Measurements from ENCODE around the gene PTPN4. TPM values are rescaled to one million over a fixed set of nuclear protein-coding genes. Genes with fewer than 3 reads are reported as not detected.
A peak's percentile ranks its signal among the peaks of the same experiment; 100 is the strongest.

PTPN4 gene
- total and polyA plus RNA-seq, 2 of the 8 experiments (the other 6 are each of a cell fraction or from before 2014, with no cell fraction given), result 28.5 to 105 TPM

DNA sequence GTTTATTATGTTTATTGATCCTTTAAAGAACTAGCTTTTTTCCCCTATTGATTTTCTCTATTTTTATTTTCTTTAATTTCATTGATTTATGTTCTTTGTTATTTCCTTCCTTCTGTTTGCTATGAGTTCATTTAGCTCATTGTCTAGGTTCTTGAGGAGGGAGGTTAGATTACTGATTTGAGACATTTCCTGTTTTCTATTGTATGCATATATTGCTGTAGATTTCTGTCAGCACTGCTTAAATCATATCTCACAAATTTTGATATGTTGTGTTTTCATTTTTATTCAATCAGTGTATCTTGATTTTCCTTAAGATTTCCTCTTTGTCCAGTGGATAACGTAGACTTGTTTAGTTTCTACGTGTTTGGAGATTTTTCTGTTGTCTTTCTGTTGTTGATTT, 43.4 kb downstream of the PTPN4 start:
- no peak overlapping the region for H2BK120ac ChIP-seq (replicated peaks; ENCODE audit: low read depth, low read length)
- H4K5ac ChIP-seq (ENCODE audit: insufficient read length, low read depth, low read length), result no peak overlapping the region
- H3K14ac ChIP-seq (ENCODE audit: insufficient read length), result no peak overlapping the region
- FAIRE-seq, result no peak
- H3K36me3 ChIP-seq (ENCODE audit: control insufficient read depth in 2 of 4, insufficient read depth in 4 of 4, low read length in 3 of 4), result peaks cover 0 to 2% (median 0%) of the 10 kb centered on the region in 4 experiments; a peak in 2 of 8 replicates
- no peak overlapping the region for H3K23ac ChIP-seq (ENCODE audit: insufficient read length)
- no peak overlapping the region for H2BK12ac ChIP-seq (ENCODE audit: low read depth, low read length)
- peaks cover 11 to 96% of the 10 kb centered on the region in 2 experiments; a peak in 3 of 4 replicates for H3K79me2 ChIP-seq (ENCODE audit: control insufficient read depth in 1 of 2, insufficient read depth in 2 of 2, low read length in 2 of 2)
- H2AFZ ChIP-seq (ENCODE audit: low read length), result no peak overlapping the region
- 0 out of 4 replicates have a peak overlapping the region, but pooled peaks of 1 of the 2 experiments have one; percentile 6 for H3K4me2 ChIP-seq (ENCODE audit: insufficient read depth in 1 of 2, low read depth in 2 of 2, low read length in 2 of 2)
- no peak overlapping the region for H3K18ac ChIP-seq (ENCODE audit: extremely low read depth, low read length)
- 93% methylated on average over 2 of the region's 2 CpGs; no CpG with 5 or more reads in 1 of the 2 experiments for WGBS, 2 experiments (ENCODE audit: extremely low coverage in 1 of 2, insufficient coverage in 1 of 2, insufficient read length in 1 of 2, insufficient replicate concordance in 2 of 2, low coverage in 1 of 2, low lambda C conversion rate in 2 of 2, missing lambda C conversion rate in 1 of 2)
- H4K8ac ChIP-seq (ENCODE audit: extremely low read depth, insufficient read depth, low read length), result no peak overlapping the region
- no peak overlapping the region for H2BK15ac ChIP-seq (ENCODE audit: low read length)
- POLR2A ChIA-PET (ENCODE audit: partially characterized antibody), result interaction anchor here (1.2 kb wide), 1 partner anchor 44 kb away, joined by 7 read pairs; the partner anchor contains the start of gene PTPN4
- H4K20me1 ChIP-seq (replicated peaks in 1 of 2; ENCODE audit: control insufficient read depth in 1 of 2, insufficient read depth in 2 of 2, low read length in 2 of 2), result no peaks in the 10 kb centered on the region
- no peak overlapping the region for H3K9ac ChIP-seq (replicated peaks in 1 of 4; ENCODE audit: extremely low read depth in 1 of 4, low read depth in 3 of 4, low read length in 3 of 4)
- no peaks in the 10 kb centered on the region for H3K23me2 ChIP-seq (ENCODE audit: low read depth, low read length)
- no peak overlapping the region for H3K56ac ChIP-seq (replicated peaks; ENCODE audit: insufficient read length, low read depth, low read length)
- H2AK5ac ChIP-seq (ENCODE audit: low read depth, low read length), result no peak overlapping the region
- H3K27ac ChIP-seq (ENCODE audit: low read depth, low read length), result no peak overlapping the region
- peaks cover 0 to 8% (median 3%) of the 10 kb centered on the region in 4 experiments; a peak in 3 of 7 replicates for H3K4me1 ChIP-seq (replicated peaks in 1 of 4; ENCODE audit: control insufficient read depth in 3 of 4, insufficient read depth in 4 of 4, low read length in 3 of 4)
- H4K91ac ChIP-seq (replicated peaks; ENCODE audit: insufficient read length, low read length), result no peak overlapping the region
- CTCF ChIA-PET (ENCODE audit: partially characterized antibody), result interaction anchor here (1.4 kb wide), 2 partner anchors 22 to 50 kb away, joined by 3 read pairs; no protein-coding TSS in a partner anchor
- H3K79me1 ChIP-seq (ENCODE audit: low read depth, low read length), result no peaks in the 10 kb centered on the region
- H3K4ac ChIP-seq (replicated peaks; ENCODE audit: insufficient read length, low read depth, low read length), result no peak overlapping the region
- no peaks in the 10 kb centered on the region; a peak in 1 of 4 replicates for H3K9me3 ChIP-seq (ENCODE audit: insufficient read depth in 2 of 2, low read depth in 1 of 2, low read length in 1 of 2)
- no peak overlapping the region for H2BK5ac ChIP-seq (ENCODE audit: low read depth, low read length)
- H3K4me3 ChIP-seq (ENCODE audit: extremely low read depth in 1 of 4, insufficient read depth in 2 of 4, low read depth in 3 of 4, low read length in 4 of 4), result 0 out of 8 replicates have a peak overlapping the region, but pooled peaks of 1 of the 4 experiments have one; percentile 20
- no peak for DNase-seq (ENCODE audit: low read depth in 1 of 2, low spot score in 2 of 2)
- TF ChIP-seq JUND (IDR thresholded peaks at IDR 0.05; ENCODE audit: low read length) (no peak), SAP30 (IDR thresholded peaks at IDR 0.05; ENCODE audit: insufficient read depth, insufficient replicate concordance, low read length) (no peak), SRF (IDR thresholded peaks at IDR 0.05; ENCODE audit: low read depth, low read length) (no peak), POLR2AphosphoS5 (IDR thresholded peaks at IDR 0.05; ENCODE audit: low read depth, low read length) (no peak), SUZ12 (IDR thresholded peaks at IDR 0.05; ENCODE audit: low read length) (no peak)
- H3K27me3 ChIP-seq (replicated peaks in 1 of 4; ENCODE audit: control insufficient read depth in 3 of 4, extremely low read depth in 1 of 4, insufficient read depth in 3 of 4, low read length in 3 of 4), result no peaks in the 10 kb centered on the region
- no peak overlapping the region for H2BK20ac ChIP-seq (ENCODE audit: low read length)

Data from H1 (cell line).